Natural killer cell (primary cell): Measurements from ENCODE around the gene ASGR2. TPM values are rescaled to one million over a fixed set of nuclear protein-coding genes. Genes with fewer than 3 reads are reported as not detected.

Experiments
- ATAC-seq, 3 donors: fragments of 150-1000 bp in 2 of 3; fragments of 200-7000 bp in 1 of 3; cut with Tn5 transposase; 1 replicate in 1 of 3; 2 replicates in 2 of 3; pipeline ENCODE4 v1.10.0; 2021; ENCODE audit warnings: mild to moderate bottlenecking in 2 of 3, moderate library complexity in 2 of 3
- DNase-seq, 2 donors: peaks; one replicate each; pipeline versions ENCODE4 v3.0.0 to v3.0.0-alpha.2; 2013 to 2021; ENCODE audit warnings: mixed read lengths in 1 of 2
- H3K27ac ChIP-seq: one replicate; pipeline ENCODE4 v1.5.1; 2013; ENCODE audit warnings: mild to moderate bottlenecking, low read length
- H3K27me3 ChIP-seq: one replicate; pipeline ENCODE4 v1.6.1; 2013; ENCODE audit warnings: low read length; ENCODE audit not compliant: control insufficient read depth, insufficient read depth
- H3K36me3 ChIP-seq: one replicate; pipeline ENCODE4 v1.6.1; 2013; ENCODE audit warnings: low read length; ENCODE audit not compliant: control insufficient read depth, insufficient read depth
- H3K4me1 ChIP-seq: one replicate; pipeline ENCODE4 v1.6.1; 2013; ENCODE audit warnings: low read length; ENCODE audit not compliant: control insufficient read depth, insufficient read depth
- H3K4me3 ChIP-seq: one replicate; pipeline ENCODE4 v1.5.1; 2013; ENCODE audit warnings: low read length
- H3K9me3 ChIP-seq: one replicate; pipeline ENCODE4 v1.6.1; 2013; ENCODE audit warnings: low read length; ENCODE audit not compliant: control insufficient read depth, insufficient read depth
- H3K27ac Mint-ChIP-seq, 2 donors: one replicate each; pipeline ENCODE4 v1.8.0; 2022; ENCODE audit warnings: mild to moderate bottlenecking in 2 of 2, mixed read lengths in 2 of 2, moderate library complexity in 1 of 2
- H3K27me3 Mint-ChIP-seq, 2 donors: one replicate each; pipeline ENCODE4 v1.8.0; 2022; ENCODE audit warnings: low read depth in 2 of 2, mixed read lengths in 2 of 2
- H3K36me3 Mint-ChIP-seq: one replicate; pipeline ENCODE4 v1.8.0; 2022; ENCODE audit warnings: mixed read lengths
- H3K4me1 Mint-ChIP-seq, 2 donors: one replicate each; pipeline ENCODE4 v1.8.0; 2022; ENCODE audit warnings: mixed read lengths in 2 of 2
- H3K4me3 Mint-ChIP-seq: one replicate; pipeline ENCODE4 v1.8.0; 2022; ENCODE audit warnings: mild to moderate bottlenecking, moderate library complexity, mixed read lengths
- H3K9me3 Mint-ChIP-seq, 2 donors: one replicate each; pipeline ENCODE4 v1.8.0; 2022; ENCODE audit warnings: mixed read lengths in 2 of 2
- WGBS: methylation state at CpG from one replicate; pipeline ENCODE4 v1.1.7; 2013; ENCODE audit warnings: missing lambda C conversion rate; ENCODE audit not compliant: insufficient coverage; 5-methylcytosine and 5-hydroxymethylcytosine counted together
- intact Hi-C: fragments of 100-400 bp; cut with micrococcal nuclease; formaldehyde crosslinking; loops from one replicate; pipeline ENCODE4 v1.14.2; 2022
- total RNA-seq, 4 donors: library from RNA; stranded (reverse); fragments of 120-200 nt in 1 of 4; gene quantifications; one replicate each; pipeline versions ENCODE4 v1.2.3 to v1.2.4, GENCODE V29; 2013 to 2022
- TF ChIP-seq, protein P1 (sequence below): fragments of 200-600 bp; IDR thresholded peaks from one replicate; pipeline ENCODE4 v1.8.0; 2022; ENCODE audit warnings: antibody characterized with exemption

Gene ASGR2
- total RNA-seq, 3 donors from 2014 or later (not counting 1 experiment from before 2014, with no cell fraction given) = 0.88 to 2.3 TPM; not detected in 1

GRCh38 chr17:7147772-7148171 lies 33.1 kb upstream of the ASGR2 start:
- Mint-ChIP-seq H3K4me3 (no peak overlapping the region), H3K9me3 (no peaks in the 10 kb centered on the region), H3K27ac (no peak overlapping the region), H3K27me3 (peaks cover 3 to 7% of the 10 kb centered on the region in 2 donors), H3K36me3 (no peaks in the 10 kb centered on the region), H3K4me1 (no peaks in the 10 kb centered on the region)
- Histone ChIP-seq H3K9me3 (no peaks in the 10 kb centered on the region), H3K4me1 (no peaks in the 10 kb centered on the region), H3K4me3 (no peak overlapping the region), H3K36me3 (no peaks in the 10 kb centered on the region), H3K27me3 (no peaks in the 10 kb centered on the region), H3K27ac (no peak overlapping the region)
- ATAC-seq (no peak), DNase-seq (peak in 1 of 2 donors; percentile 9)
- intact Hi-C loops = no loop called here
- 87% methylated on average over 3 of the region's 3 CpGs for WGBS
- TF ChIP-seq, protein P1, sequence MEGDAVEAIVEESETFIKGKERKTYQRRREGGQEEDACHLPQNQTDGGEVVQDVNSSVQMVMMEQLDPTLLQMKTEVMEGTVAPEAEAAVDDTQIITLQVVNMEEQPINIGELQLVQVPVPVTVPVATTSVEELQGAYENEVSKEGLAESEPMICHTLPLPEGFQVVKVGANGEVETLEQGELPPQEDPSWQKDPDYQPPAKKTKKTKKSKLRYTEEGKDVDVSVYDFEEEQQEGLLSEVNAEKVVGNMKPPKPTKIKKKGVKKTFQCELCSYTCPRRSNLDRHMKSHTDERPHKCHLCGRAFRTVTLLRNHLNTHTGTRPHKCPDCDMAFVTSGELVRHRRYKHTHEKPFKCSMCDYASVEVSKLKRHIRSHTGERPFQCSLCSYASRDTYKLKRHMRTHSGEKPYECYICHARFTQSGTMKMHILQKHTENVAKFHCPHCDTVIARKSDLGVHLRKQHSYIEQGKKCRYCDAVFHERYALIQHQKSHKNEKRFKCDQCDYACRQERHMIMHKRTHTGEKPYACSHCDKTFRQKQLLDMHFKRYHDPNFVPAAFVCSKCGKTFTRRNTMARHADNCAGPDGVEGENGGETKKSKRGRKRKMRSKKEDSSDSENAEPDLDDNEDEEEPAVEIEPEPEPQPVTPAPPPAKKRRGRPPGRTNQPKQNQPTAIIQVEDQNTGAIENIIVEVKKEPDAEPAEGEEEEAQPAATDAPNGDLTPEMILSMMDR = no peak

GRCh38 chr17:7146115-7146514 lies 31.5 kb upstream of the ASGR2 start:
- 92% methylated on average over 6 of the region's 6 CpGs for WGBS
- no peaks in the 10 kb centered on the region for H3K36me3 Mint-ChIP-seq

GRCh38 chr17:7144213-7144612 lies 29.6 kb upstream of the ASGR2 start:
- intact Hi-C loops = no loop called here
- ATAC-seq (no peak), DNase-seq (no peak)
- H3K4me3 ChIP-seq = no peak overlapping the region
- no peak overlapping the region for H3K27ac Mint-ChIP-seq
- no peak overlapping the region for H3K27ac ChIP-seq
- H3K36me3 Mint-ChIP-seq = no peaks in the 10 kb centered on the region
- WGBS = 84% methylated on average over 11 of the region's 11 CpGs
- H3K27me3 Mint-ChIP-seq = peaks cover 6 to 9% of the 10 kb centered on the region in 2 donors
- H3K4me1 ChIP-seq = no peaks in the 10 kb centered on the region
- H3K4me1 Mint-ChIP-seq = no peaks in the 10 kb centered on the region
- H3K9me3 ChIP-seq = no peaks in the 10 kb centered on the region
- no peaks in the 10 kb centered on the region for H3K27me3 ChIP-seq
- H3K9me3 Mint-ChIP-seq = no peaks in the 10 kb centered on the region
- H3K36me3 ChIP-seq = no peaks in the 10 kb centered on the region
- TF ChIP-seq, protein P1 = no peak
- H3K4me3 Mint-ChIP-seq = no peak overlapping the region

More at GRCh38 chr17:7146115-7146514, 31.5 kb upstream of the ASGR2 start:
- intact Hi-C loops = no loop called here
- Mint-ChIP-seq H3K4me3 (no peak overlapping the region), H3K9me3 (no peaks in the 10 kb centered on the region), H3K27me3 (peaks cover 5 to 8% of the 10 kb centered on the region in 2 donors), H3K27ac (no peak overlapping the region), H3K4me1 (no peaks in the 10 kb centered on the region)
- no peaks in the 10 kb centered on the region for H3K27me3 ChIP-seq
- DNase-seq (no peak), ATAC-seq (no peak)
- no peaks in the 10 kb centered on the region for H3K36me3 ChIP-seq
- H3K9me3 ChIP-seq = no peaks in the 10 kb centered on the region
- no peaks in the 10 kb centered on the region for H3K4me1 ChIP-seq
- no peak overlapping the region for H3K4me3 ChIP-seq
- no peak overlapping the region for H3K27ac ChIP-seq
- TF ChIP-seq, protein P1 = no peak

DNA sequence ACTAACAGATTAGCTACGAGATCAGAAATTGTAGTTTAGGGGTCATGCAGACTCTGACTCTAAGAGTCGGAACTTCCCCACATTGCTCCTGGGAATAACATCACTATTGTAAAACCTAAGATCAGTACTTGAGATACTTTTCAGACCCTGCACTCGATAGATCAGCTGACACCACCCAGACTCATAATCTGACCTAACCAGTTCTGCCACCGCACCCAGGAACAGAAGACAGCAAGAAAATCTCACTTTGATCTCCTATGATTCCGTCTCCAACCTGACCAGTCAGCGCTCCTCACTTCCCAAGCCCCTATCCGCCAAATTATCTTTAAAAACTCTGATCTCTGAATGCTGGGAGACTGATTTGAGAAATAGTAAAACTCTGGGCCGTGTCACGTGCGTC lies 27.2 kb upstream of the ASGR2 start:
- Histone ChIP-seq H3K36me3 (no peaks in the 10 kb centered on the region), H3K4me1 (no peaks in the 10 kb centered on the region), H3K27me3 (peaks cover 3% of the 10 kb centered on the region), H3K4me3 (no peak overlapping the region), H3K9me3 (no peaks in the 10 kb centered on the region), H3K27ac (no peak overlapping the region)
- no peaks in the 10 kb centered on the region for H3K4me1 Mint-ChIP-seq
- intact Hi-C loops = no loop called here
- DNase-seq (no peak), ATAC-seq (no peak)
- no peaks in the 10 kb centered on the region for H3K36me3 Mint-ChIP-seq
- H3K4me3 Mint-ChIP-seq = no peak overlapping the region
- TF ChIP-seq, protein P1 = no peak
- H3K27me3 Mint-ChIP-seq = peaks cover 9 to 10% of the 10 kb centered on the region in 2 donors
- no peak overlapping the region for H3K27ac Mint-ChIP-seq
- no peaks in the 10 kb centered on the region for H3K9me3 Mint-ChIP-seq
- 91% methylated on average over 10 of the region's 10 CpGs for WGBS
